Smooth muscle cell of the brain vasculature (primary cell): ENCODE results near the gene PFKFB3.

Experiments used
- DNase-seq: peaks from one replicate; pipeline ENCODE4 v3.0.0-alpha.2; 2012; ENCODE audit warnings: low read depth, low spot score

PFKFB3 gene

DNA sequence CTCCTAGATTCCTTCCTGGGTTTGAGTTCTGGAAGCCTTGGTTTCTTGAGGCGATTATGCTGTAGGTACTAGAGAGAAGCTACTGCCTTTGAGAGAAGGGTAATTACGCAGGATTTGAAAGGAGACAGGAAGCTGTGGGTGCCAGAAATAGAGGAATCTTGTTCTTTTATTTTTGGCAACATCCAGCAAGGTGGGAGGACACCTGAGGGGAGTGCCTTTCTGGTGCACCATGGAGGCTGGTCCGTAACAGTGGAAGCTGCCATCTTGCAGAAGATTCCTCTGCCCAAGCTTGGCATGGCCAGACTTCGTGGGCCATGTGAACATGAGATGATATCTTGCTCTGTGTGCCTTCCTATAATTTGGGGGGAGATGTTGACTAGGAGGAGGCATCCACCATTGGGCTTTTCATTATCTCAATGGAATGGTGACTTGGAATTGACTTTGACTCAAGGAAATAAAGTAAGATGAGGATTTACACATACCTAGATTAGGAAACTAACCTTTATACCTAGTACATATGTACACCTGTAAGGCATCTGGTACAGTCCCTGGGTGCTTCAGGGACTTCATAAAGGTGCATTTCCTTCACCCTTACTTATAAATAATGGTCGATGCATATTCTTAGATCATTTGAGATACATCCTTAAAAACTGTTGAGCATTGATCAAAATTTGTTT is 98.2 kb downstream of the PFKFB3 start:
- DNase-seq, result no peak

- DNase-seq, result no peak
These were observed 98.8 kb downstream of the PFKFB3 start for GRCh38 chr10:6301488-6302075.
